Measurements from ENCODE around the gene ST6GALNAC5. TPM values are rescaled to one million over a fixed set of nuclear protein-coding genes. Genes with fewer than 3 reads are reported as not detected.

ST6GALNAC5 gene
- total RNA-seq, 1 experiment from 2014 or later = 0.24 TPM

GRCh38 chr1:76989976-76990375 lies 122.7 kb downstream of the ST6GALNAC5 start:
- H3K4me3 ChIP-seq = no peak overlapping the region
- H3K79me2 ChIP-seq (ENCODE audit: low read depth) = no peaks in the 10 kb centered on the region
- H3K9me2 ChIP-seq (ENCODE audit: insufficient read depth) = no peaks in the 10 kb centered on the region
- no peak overlapping the region for H2AFZ ChIP-seq
- no peak for DNase-seq
- H3K9me3 ChIP-seq (ENCODE audit: insufficient read depth, low read depth) = no peaks in the 10 kb centered on the region
- intact Hi-C loops (cut with micrococcal nuclease; ENCODE audit: unreplicated experiment) = loop anchor here (10.0 kb wide), 1 partner anchor 85 kb away; no protein-coding TSS in a partner anchor
- H3K4me1 ChIP-seq (replicated peaks; ENCODE audit: insufficient read depth) = no peaks in the 10 kb centered on the region
- no peaks in the 10 kb centered on the region for H3K36me3 ChIP-seq (ENCODE audit: low read depth)
- no peak for TF ChIP-seq EZH2 (IDR thresholded peaks at IDR 0.05; ENCODE audit: low read depth)
- TF ChIP-seq, protein P1, sequence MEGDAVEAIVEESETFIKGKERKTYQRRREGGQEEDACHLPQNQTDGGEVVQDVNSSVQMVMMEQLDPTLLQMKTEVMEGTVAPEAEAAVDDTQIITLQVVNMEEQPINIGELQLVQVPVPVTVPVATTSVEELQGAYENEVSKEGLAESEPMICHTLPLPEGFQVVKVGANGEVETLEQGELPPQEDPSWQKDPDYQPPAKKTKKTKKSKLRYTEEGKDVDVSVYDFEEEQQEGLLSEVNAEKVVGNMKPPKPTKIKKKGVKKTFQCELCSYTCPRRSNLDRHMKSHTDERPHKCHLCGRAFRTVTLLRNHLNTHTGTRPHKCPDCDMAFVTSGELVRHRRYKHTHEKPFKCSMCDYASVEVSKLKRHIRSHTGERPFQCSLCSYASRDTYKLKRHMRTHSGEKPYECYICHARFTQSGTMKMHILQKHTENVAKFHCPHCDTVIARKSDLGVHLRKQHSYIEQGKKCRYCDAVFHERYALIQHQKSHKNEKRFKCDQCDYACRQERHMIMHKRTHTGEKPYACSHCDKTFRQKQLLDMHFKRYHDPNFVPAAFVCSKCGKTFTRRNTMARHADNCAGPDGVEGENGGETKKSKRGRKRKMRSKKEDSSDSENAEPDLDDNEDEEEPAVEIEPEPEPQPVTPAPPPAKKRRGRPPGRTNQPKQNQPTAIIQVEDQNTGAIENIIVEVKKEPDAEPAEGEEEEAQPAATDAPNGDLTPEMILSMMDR (conservative IDR thresholded peaks at IDR 0.05) = no peak
- H3K27me3 ChIP-seq (ENCODE audit: insufficient read depth, low read depth) = no peaks in the 10 kb centered on the region
- no peak overlapping the region for H3K27ac ChIP-seq
- no peak overlapping the region for H3K4me2 ChIP-seq
- ChIA-PET CTCF (no interaction called here), POLR2A (ENCODE audit: unreplicated experiment) (no interaction called here)
- no TSS peak for BruUV-seq (replicated peaks)
- no peaks in the 10 kb centered on the region for H3F3A ChIP-seq (ENCODE audit: insufficient read depth, low read depth)
- H4K20me1 ChIP-seq (ENCODE audit: insufficient read depth) = no peaks in the 10 kb centered on the region

GRCh38 chr1:76993036-76993435 lies 125.8 kb downstream of the ST6GALNAC5 start:
- no peak overlapping the region for H3K4me2 ChIP-seq
- H3K9me3 ChIP-seq (ENCODE audit: insufficient read depth, low read depth) = no peaks in the 10 kb centered on the region
- BruUV-seq (replicated peaks) = no TSS peak
- H3K9me2 ChIP-seq (ENCODE audit: insufficient read depth) = no peaks in the 10 kb centered on the region
- no peak overlapping the region for H2AFZ ChIP-seq
- intact Hi-C loops (cut with micrococcal nuclease; ENCODE audit: unreplicated experiment) = loop anchor here (10.0 kb wide), 1 partner anchor 88 kb away; no protein-coding TSS in a partner anchor
- no peak overlapping the region for H3K27ac ChIP-seq
- H3K36me3 ChIP-seq (ENCODE audit: low read depth) = no peaks in the 10 kb centered on the region
- H3K4me3 ChIP-seq = no peak overlapping the region
- H3K79me2 ChIP-seq (ENCODE audit: low read depth) = no peaks in the 10 kb centered on the region
- POLR2A ChIA-PET (ENCODE audit: unreplicated experiment) = no interaction called here
- CTCF ChIA-PET = no interaction called here
- TF ChIP-seq, protein P1 (conservative IDR thresholded peaks at IDR 0.05) = no peak
- TF ChIP-seq EZH2 (IDR thresholded peaks at IDR 0.05; ENCODE audit: low read depth) = no peak
- H3K27me3 ChIP-seq (ENCODE audit: insufficient read depth, low read depth) = no peaks in the 10 kb centered on the region
- peaks cover 4% of the 10 kb centered on the region for H3K4me1 ChIP-seq (replicated peaks; ENCODE audit: insufficient read depth)
- 0 out of 2 replicates have a peak, but pooled peaks cover under 1% of the 10 kb centered on the region for H3F3A ChIP-seq (ENCODE audit: insufficient read depth, low read depth)
- no peak for DNase-seq
- no peaks in the 10 kb centered on the region for H4K20me1 ChIP-seq (ENCODE audit: insufficient read depth)

- H3K4me1 ChIP-seq (replicated peaks; ENCODE audit: insufficient read depth) = peaks cover 15% of the 10 kb centered on the region
- DNase-seq = peak in 1 of 2 experiments; percentile 97
- no peak for TF ChIP-seq EZH2 (IDR thresholded peaks at IDR 0.05; ENCODE audit: low read depth)
- TF ChIP-seq, protein P1 (conservative IDR thresholded peaks at IDR 0.05) = no peak
- intact Hi-C loops (cut with micrococcal nuclease; ENCODE audit: unreplicated experiment) = loop anchor here (2.0 to 10.0 kb wide), 3 partner anchors 20 to 94 kb away; no protein-coding TSS in a partner anchor
- BruUV-seq (replicated peaks) = TSS peak; percentile 85
- H3K9me2 ChIP-seq (ENCODE audit: insufficient read depth) = no peaks in the 10 kb centered on the region
- ChIA-PET POLR2A (ENCODE audit: unreplicated experiment) (interaction anchor here (0.7 kb wide), 1 partner anchor 20 kb away, joined by 3 read pairs; no protein-coding TSS in a partner anchor), CTCF (no interaction called here)
- no peaks in the 10 kb centered on the region for H3K79me2 ChIP-seq (ENCODE audit: low read depth)
- peaks cover 10% of the 10 kb centered on the region for H3F3A ChIP-seq (ENCODE audit: insufficient read depth, low read depth)
- no peaks in the 10 kb centered on the region for H3K9me3 ChIP-seq (ENCODE audit: insufficient read depth, low read depth)
- H3K4me2 ChIP-seq = peak overlapping the region; percentile 65
- H2AFZ ChIP-seq = 0 out of 2 replicates have a peak overlapping the region, but pooled peaks have one; percentile 18
- H3K27ac ChIP-seq = peak overlapping the region; percentile 99
- H4K20me1 ChIP-seq (ENCODE audit: insufficient read depth) = no peaks in the 10 kb centered on the region
- no peaks in the 10 kb centered on the region for H3K27me3 ChIP-seq (ENCODE audit: insufficient read depth, low read depth)
- H3K36me3 ChIP-seq (ENCODE audit: low read depth) = no peaks in the 10 kb centered on the region
- peak overlapping the region; percentile 17; the same call in 1 of the 2 replicates for H3K4me3 ChIP-seq
Measured at GRCh38 chr1:76998582-76999223, 131.4 kb downstream of the ST6GALNAC5 start.
